GM19395 (cell line): ENCODE measurements around the gene MACF1.
A peak's percentile ranks its signal among the peaks of the same experiment; 100 is the strongest.

Experiments used
- ATAC-seq: cut with Tn5 transposase; IDR thresholded peaks from one replicate; pipeline ENCODE4 v1.9.1; 2021; ENCODE audit warnings: mild to moderate bottlenecking, moderate library complexity; ENCODE audit not compliant: unreplicated experiment

The MACF1 gene

GRCh38 chr1:39174390-39175081 is 30.0 kb upstream of the MACF1 start:
- no peak for ATAC-seq

GRCh38 chr1:39177706-39178105 is 26.8 kb upstream of the MACF1 start:
- ATAC-seq: no peak

DNA sequence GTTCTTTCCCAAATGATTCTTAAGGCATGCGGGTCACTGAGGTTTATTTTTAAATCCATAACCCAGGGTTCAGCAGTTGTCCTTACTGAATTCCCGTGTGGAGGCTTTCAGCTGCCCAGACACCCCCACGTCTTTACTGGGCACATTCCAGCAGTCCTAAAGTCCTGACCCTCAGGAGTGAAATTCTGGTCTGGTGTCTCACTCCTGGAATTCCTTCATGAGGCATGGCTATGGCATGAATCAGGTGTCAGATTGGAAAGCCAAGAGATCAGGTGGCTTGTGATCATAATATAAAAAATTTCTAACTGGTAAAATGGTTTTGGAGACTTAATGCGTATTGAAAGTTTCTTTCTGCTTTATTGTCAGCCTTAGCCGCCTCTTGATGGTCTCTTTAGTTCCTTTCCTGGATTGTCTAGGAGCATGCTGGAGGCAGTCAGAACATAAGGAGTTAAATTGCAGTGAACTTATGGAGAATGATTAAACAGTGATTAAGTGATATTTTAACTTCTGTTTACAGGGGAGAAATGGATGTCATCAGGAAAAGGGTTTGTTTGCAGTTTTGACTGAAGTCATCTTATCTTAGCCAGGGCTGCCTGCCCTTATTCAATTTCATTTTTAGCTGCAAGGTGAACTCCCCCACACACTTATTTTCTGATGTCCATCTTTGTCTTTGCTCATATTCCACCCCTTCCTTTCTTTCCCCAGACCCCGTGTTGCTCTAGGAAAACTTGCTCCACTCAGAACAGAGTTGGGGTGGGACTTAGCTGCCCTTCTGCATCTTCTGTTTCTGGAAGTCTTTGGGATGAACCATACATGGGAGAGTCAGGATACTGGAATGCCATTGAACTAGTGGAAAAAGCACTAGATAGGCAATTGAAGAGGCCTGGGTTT is 25.7 kb upstream of the MACF1 start:
- no peak for ATAC-seq

- no peak for ATAC-seq
Observed at GRCh38 chr1:39181311-39181710, 23.2 kb upstream of the MACF1 start.

DNA sequence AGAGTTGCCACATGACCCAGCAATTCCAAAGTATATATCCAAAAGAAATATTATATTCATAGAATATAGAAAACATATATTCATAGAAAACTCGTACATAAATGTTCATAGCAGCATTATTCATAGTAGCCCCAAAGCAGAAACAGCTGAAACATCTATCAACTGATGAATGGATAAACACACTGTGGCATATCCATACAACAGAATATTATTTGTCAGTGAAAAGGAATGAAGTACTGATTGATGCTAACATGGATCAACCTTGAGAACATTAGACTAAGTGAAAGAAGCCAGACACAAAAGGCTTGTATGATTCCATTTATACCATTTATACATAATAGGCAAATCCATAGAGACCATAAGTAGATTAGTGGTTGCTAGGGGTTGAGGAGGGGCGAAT is 21.7 kb upstream of the MACF1 start:
- no peak for ATAC-seq

DNA sequence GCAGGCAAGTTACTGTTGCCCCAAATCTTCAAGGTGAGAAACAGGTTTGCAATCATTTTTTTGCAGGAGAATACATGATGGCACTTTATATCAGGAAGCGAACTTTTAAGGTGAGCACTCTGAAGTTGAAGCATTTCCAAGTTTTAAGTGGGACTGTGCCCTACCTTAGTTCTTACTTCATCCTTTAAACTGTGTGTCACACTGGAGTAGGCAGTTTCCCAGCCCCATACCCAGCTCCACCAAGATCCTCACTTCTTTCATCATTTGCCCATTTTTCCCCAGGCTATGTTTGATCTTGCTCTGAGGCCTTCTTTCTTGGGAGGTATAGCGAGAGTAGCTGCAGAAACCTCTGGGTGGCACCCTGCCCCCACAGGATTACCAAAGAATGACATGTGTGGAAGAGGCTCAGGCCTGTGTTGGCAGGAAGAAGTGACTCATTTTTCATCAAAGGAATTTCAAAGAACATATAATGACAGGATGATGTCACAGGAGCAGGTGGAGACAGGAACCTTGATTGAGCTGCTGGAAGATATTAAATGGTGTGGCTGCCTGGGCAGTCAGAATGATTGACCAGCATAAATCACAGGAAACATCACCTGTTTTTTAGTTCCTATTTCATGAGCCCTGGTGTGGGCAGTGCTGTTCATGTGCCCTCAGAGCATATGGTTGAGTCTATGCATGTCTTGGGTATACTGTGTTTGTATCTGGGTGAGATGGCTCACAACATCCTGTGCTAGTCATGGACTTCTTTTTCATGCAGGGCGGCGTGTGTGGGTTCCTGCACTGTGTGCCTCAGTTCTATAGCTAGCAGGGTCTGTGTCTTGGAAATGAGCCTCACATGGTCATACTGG is 20.8 kb upstream of the MACF1 start:
- ATAC-seq: no peak

DNA sequence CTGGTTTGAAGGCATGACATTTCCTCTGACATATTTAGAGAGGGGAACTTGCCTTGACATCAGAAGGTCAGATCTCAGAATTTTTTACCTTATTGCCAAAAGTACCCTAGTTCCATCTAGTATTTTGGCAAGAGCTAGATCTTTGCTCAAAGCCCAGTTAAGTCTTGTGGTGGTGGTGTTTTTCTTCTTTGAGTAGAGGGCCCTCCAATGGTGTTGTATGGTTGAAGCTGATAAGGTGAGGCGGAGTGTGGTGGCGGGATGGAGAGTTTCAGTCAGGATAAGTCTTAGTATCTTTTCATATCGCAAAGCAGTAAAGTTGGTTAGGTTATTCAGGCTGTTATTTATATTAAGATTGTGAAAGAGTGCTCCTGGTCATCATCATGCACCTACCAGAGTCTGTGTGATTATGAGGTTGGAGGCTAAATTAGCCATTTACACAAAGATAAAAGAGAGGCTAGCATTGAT is 20.1 kb upstream of the MACF1 start:
- no peak for ATAC-seq

- ATAC-seq: no peak
Observed at GRCh38 chr1:39187275-39188046, 17.0 kb upstream of the MACF1 start.

GRCh38 chr1:39189592-39190041 is 14.9 kb upstream of the MACF1 start:
- ATAC-seq: no peak

GRCh38 chr1:39190096-39190495 is 14.4 kb upstream of the MACF1 start:
- ATAC-seq: no peak

GRCh38 chr1:39194398-39195051 is 10.0 kb upstream of the MACF1 start:
- no peak for ATAC-seq

DNA sequence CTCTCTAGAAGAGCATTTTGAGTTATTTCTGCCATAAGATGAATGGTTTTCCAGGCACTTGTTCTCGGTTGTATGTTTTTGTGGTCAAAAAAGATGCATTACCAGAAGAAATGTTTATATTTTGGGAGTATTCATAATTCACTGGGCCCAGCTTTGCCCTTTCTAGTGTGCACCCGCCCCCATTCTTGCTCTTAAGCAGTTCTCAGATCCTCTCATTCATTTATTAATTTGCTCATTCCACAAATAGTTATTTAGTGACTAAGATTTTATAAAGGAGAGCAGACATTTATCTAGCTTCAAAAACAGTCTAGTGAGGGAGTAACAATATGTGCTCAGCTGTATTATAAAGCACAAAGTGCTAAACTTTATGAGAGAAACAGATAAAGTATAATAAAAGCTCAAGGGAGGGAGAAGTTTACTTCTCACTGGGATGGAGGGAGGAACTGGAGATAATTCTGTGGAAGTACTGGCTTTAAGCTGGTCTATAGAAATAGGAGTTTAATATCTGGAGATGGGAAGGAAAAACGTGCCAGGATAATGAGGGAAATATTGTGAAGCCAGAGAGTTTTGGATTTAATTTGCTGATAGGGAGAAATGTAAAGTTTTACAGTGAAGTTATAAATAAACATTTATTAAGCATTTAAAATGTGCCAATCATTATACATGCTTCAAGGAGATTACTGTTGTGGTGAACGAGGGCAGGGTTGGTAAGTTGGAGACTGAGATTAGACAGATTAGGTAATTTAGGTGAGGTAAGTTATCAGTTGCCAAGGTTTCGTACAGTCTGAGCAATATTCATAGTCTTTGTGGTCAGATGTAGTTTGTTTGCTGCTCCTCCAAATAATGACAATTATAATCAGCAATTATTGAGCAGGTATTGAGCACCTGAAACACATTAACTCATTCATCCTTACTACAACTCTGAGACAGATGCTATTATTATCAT is 9.1 kb upstream of the MACF1 start:
- ATAC-seq: no peak

DNA sequence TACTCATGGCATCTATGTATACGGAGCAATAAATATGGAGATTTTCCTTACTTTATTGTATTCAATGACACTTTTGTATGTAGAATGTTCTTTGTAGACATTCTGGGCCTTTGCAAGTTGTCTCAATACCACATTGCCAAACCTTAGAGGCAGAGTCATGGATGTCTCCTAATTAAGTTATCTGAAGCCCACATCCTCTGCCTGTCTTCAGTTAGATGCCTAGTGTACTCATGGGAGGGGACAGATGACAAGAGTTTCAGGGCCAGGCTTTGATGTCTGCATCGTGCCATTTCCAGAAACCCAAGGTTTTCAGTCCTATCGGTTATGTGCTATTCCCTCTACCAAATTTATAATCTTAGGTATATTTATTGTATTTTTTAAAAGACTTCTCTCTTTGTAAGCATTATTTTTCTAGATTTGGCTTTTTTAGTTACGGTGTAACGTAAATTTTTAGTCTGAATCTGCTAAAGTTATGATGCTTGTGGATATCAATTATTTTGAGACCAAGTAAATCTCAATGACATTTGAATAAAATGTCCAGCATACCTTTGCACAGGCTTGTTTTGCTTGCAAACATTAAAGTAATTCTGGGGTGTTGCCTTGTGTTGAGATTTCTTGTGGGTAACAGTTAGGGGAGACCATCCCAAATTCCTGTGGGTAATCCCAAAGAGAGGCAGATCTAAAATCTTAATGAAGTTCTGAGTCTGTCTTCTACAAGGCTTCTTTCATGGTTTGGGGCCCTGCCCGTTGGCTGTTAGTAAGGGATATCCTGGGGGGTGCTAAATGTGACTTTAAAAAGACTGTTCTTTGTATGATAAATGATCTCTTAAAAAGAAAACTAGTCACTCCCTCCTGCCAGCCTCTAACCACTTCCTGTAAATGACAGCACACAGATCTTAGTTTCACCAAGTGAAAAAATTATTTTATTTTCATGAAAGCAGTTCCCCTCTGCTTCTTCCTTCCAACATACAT is 8.0 kb upstream of the MACF1 start:
- ATAC-seq: peak; percentile 49

- ATAC-seq: no peak
Observed at GRCh38 chr1:39199593-39199992, 4.9 kb upstream of the MACF1 start.

DNA sequence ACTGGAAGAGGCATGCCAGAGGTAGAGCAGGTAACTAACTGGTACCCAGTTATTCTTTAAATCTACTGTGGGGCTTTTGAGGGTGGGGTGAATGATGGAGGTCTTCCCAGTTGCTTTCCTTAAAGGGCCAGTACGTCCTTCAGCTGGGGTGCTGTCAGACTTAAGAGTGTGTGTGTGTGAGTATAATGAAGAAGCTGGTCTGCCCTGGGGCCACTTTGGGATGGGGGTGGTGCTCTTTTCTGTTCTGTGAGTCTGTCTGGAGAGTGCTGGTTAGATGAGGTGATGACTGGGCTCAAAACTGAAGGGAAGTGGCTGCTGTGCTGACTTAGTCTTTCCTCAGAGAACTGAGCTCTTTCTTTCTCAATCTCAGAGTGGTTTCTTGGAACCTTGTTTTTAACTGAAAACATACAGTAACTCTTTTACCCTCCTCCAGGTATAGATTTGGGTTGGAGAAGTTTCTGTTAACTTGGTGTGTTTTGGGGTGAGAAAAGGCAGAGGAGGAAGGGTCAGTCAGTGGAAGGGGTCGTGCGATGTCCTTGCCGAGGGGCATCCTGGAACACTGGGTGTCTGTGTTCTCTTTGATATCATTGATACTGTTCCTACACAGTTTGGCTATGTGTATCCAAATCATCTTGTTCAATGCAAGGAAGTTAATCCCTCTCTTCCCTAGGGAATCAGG is 746 bp downstream of the MACF1 start:
- peak; percentile 66 for ATAC-seq

GRCh38 chr1:39205781-39206464 is 1.4 kb downstream of the MACF1 start:
- ATAC-seq: no peak
